Measurements from ENCODE around the gene NOA1.

DNA sequence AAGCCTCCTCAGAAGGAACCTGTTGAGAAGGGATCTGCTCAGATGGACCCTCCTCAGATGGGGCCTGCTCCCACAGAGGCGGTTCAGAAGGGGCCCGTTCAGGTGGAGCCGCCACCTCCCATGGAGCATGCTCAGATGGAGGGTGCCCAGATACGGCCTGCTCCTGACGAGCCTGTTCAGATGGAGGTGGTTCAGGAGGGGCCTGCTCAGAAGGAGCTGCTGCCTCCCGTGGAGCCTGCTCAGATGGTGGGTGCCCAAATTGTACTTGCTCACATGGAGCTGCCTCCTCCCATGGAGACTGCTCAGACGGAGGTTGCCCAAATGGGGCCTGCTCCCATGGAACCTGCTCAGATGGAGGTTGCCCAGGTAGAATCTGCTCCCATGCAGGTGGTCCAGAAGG, 46.8 kb downstream of the NOA1 start:
- TF ChIP-seq, protein P1, sequence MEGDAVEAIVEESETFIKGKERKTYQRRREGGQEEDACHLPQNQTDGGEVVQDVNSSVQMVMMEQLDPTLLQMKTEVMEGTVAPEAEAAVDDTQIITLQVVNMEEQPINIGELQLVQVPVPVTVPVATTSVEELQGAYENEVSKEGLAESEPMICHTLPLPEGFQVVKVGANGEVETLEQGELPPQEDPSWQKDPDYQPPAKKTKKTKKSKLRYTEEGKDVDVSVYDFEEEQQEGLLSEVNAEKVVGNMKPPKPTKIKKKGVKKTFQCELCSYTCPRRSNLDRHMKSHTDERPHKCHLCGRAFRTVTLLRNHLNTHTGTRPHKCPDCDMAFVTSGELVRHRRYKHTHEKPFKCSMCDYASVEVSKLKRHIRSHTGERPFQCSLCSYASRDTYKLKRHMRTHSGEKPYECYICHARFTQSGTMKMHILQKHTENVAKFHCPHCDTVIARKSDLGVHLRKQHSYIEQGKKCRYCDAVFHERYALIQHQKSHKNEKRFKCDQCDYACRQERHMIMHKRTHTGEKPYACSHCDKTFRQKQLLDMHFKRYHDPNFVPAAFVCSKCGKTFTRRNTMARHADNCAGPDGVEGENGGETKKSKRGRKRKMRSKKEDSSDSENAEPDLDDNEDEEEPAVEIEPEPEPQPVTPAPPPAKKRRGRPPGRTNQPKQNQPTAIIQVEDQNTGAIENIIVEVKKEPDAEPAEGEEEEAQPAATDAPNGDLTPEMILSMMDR (IDR thresholded peaks at IDR 0.05; ENCODE audit: borderline replicate concordance, extremely low read depth, low read length, poor library complexity, severe bottlenecking) = no peak
- no peak for TF ChIP-seq EZH2 (IDR thresholded peaks at IDR 0.05; ENCODE audit: borderline replicate concordance, low read depth, low read length, severe bottlenecking)

Measured in DND-41 (cell line).